NB4 (cell line): ENCODE data around the gene NPHS2.

ENCODE experiments used
- DNase-seq: peaks from one replicate; pipeline ENCODE4 v3.0.0; 2010; ENCODE audit warnings: low read depth
- H3K4me3 ChIP-seq: one replicate; pipeline ENCODE4 v1.5.1; 2011; ENCODE audit warnings: mild to moderate bottlenecking, low read depth, low read length, moderate library complexity
- MYC ChIP-seq: IDR thresholded peaks from 2 replicates; pipeline ENCODE4 v1.6.1; 2011; ENCODE audit warnings: low read depth, low read length
- POLR2A ChIP-seq: IDR thresholded peaks from 2 replicates; pipeline ENCODE4 v1.6.1; 2011; ENCODE audit warnings: mild to moderate bottlenecking; ENCODE audit not compliant: insufficient read length; ENCODE audit errors: extremely low read depth
- TF ChIP-seq, protein P1 (sequence below): IDR thresholded peaks from 2 replicates; pipeline ENCODE4 v1.6.1; 2011; ENCODE audit warnings: low read depth, low read length
- TF ChIP-seq, protein P2 (sequence below): IDR thresholded peaks from one replicate; pipeline ENCODE4 v1.5.1; 2012; ENCODE audit warnings: low read depth, low read length

NPHS2 gene

DNA sequence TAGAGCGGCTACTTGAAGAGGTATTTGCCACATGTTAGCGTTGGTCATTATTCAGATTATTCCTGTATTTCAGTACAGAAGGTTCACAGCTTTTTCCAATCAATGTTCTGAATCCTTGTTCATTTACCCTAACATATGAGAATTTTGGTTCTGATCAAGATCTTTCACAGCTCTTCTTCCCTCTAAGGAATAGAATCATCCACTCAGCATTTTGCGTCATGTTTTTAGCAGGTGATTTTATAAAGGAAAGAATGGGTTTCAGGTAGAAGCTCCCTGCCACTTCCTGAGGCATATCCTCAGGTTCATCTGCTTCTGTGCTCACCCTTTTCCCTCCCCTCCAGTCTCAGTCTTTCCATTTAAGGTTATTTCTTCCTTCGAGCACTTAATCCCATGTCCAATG is 66.4 kb downstream of the NPHS2 start:
- DNase-seq: no peak
- TF ChIP-seq, protein P1, sequence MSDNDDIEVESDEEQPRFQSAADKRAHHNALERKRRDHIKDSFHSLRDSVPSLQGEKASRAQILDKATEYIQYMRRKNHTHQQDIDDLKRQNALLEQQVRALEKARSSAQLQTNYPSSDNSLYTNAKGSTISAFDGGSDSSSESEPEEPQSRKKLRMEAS: no peak
- H3K4me3 ChIP-seq: no peak overlapping the region

DNA sequence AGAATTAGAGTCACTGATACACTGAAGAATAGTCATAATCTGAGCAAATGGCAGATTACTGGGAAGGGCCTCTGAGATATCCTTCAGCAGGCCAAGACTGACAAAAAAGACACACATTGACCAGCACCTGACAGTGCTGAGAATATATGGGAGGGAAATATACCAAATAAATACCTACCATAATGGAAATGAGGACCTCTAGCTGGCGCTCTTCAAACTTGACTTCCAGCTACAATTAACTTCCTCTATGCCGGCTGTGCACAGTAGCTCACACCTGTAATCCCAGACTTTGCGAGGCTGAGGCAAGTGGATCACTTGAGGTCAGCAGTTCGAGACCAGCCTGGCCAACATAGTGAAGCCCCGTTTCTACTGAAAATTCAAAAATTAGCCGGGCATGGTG is 69.5 kb downstream of the NPHS2 start:
- no peak for DNase-seq
- no peak overlapping the region for H3K4me3 ChIP-seq
- TF ChIP-seq, protein P2, sequence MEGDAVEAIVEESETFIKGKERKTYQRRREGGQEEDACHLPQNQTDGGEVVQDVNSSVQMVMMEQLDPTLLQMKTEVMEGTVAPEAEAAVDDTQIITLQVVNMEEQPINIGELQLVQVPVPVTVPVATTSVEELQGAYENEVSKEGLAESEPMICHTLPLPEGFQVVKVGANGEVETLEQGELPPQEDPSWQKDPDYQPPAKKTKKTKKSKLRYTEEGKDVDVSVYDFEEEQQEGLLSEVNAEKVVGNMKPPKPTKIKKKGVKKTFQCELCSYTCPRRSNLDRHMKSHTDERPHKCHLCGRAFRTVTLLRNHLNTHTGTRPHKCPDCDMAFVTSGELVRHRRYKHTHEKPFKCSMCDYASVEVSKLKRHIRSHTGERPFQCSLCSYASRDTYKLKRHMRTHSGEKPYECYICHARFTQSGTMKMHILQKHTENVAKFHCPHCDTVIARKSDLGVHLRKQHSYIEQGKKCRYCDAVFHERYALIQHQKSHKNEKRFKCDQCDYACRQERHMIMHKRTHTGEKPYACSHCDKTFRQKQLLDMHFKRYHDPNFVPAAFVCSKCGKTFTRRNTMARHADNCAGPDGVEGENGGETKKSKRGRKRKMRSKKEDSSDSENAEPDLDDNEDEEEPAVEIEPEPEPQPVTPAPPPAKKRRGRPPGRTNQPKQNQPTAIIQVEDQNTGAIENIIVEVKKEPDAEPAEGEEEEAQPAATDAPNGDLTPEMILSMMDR: no peak
- TF ChIP-seq POLR2A (no peak), MYC (no peak)
- TF ChIP-seq, protein P1: no peak
